Breast epithelium (tissue), 4 donors: Measurements from ENCODE around the gene CEP128. TPM values are rescaled to one million over a fixed set of nuclear protein-coding genes. Genes with fewer than 3 reads are reported as not detected.

Experiments used
- DNase-seq, 2 donors: peaks; one replicate each; pipeline ENCODE4 v3.0.0-alpha.2; 2019; ENCODE audit warnings: low spot score in 2 of 2
- H3K27ac ChIP-seq, 2 donors: fragments of 200-600 bp; sonication (generic) in 1 of 2; one replicate each; pipeline ENCODE4 v1.5.1; 2016 to 2019; ENCODE audit warnings: mild to moderate bottlenecking in 1 of 2
- H3K27me3 ChIP-seq, 2 donors: fragments of 200-600 bp; sonication (generic) in 1 of 2; one replicate each; pipeline versions ENCODE4 v1.5.1 to v1.6.0; 2017 to 2019; ENCODE audit warnings: control low read depth in 1 of 2, mild to moderate bottlenecking in 1 of 2
- H3K36me3 ChIP-seq: fragments of 200-600 bp; one replicate; pipeline ENCODE4 v1.5.1; 2019
- H3K4me1 ChIP-seq, 2 donors: fragments of 200-600 bp; sonication (generic); one replicate each; pipeline ENCODE4 v1.5.1; 2016 to 2019; ENCODE audit warnings: control low read depth in 1 of 2
- H3K4me3 ChIP-seq, 3 donors: fragments of 200-600 bp; sonication (generic); 1 replicate in 2 of 3; 2 replicates in 1 of 3; pipeline ENCODE4 v1.5.1; 2016 to 2019; ENCODE audit warnings: mild to moderate bottlenecking in 3 of 3, moderate library complexity in 2 of 3
- H3K9me3 ChIP-seq, 2 donors: fragments of 200-600 bp; sonication (generic) in 1 of 2; one replicate each; pipeline ENCODE4 v1.5.1; 2016 to 2019; ENCODE audit warnings: control low read depth in 1 of 2
- POLR2A ChIP-seq: fragments of 450-650 bp; IDR thresholded peaks from one replicate; pipeline ENCODE4 v1.6.1; 2016; ENCODE audit warnings: antibody characterized with exemption, mild to moderate bottlenecking, moderate library complexity
- POLR2AphosphoS5 ChIP-seq, 3 donors: sonication (generic); formaldehyde crosslinking; IDR thresholded peaks; one replicate each; pipeline ENCODE4 v1.6.1; 2017; ENCODE audit warnings: antibody characterized with exemption in 3 of 3
- intact Hi-C: fragments of 100-400 bp; cut with DNase I; formaldehyde crosslinking; loops from one replicate; pipeline ENCODE4 v1.15.1; 2023; ENCODE audit warnings: low total_unique reads
- total RNA-seq, 3 donors: library from RNA; depleted of rRNA; stranded (reverse); fragments of >200 nt; gene quantifications; one replicate each; pipeline ENCODE4 v1.1.0, GENCODE V29; 2016
- TF ChIP-seq, protein P1 (sequence below), 3 donors: fragments of 450-650 bp; IDR thresholded peaks; one replicate each; pipeline ENCODE4 v1.5.1; 2016 to 2017; ENCODE audit warnings: antibody characterized with exemption in 3 of 3, mild to moderate bottlenecking in 3 of 3, moderate library complexity in 3 of 3

The CEP128 gene
- total RNA-seq, 3 donors from 2014 or later, result 10.2 to 16.1 (median 11.0) TPM

- no peak for DNase-seq
- H3K36me3 ChIP-seq, result no peaks in the 10 kb centered on the region
- H3K27me3 ChIP-seq, result no peaks in the 10 kb centered on the region
- no peak overlapping the region for H3K4me3 ChIP-seq
- no peaks in the 10 kb centered on the region for H3K9me3 ChIP-seq
- no peaks in the 10 kb centered on the region for H3K4me1 ChIP-seq
- TF ChIP-seq, protein P1, sequence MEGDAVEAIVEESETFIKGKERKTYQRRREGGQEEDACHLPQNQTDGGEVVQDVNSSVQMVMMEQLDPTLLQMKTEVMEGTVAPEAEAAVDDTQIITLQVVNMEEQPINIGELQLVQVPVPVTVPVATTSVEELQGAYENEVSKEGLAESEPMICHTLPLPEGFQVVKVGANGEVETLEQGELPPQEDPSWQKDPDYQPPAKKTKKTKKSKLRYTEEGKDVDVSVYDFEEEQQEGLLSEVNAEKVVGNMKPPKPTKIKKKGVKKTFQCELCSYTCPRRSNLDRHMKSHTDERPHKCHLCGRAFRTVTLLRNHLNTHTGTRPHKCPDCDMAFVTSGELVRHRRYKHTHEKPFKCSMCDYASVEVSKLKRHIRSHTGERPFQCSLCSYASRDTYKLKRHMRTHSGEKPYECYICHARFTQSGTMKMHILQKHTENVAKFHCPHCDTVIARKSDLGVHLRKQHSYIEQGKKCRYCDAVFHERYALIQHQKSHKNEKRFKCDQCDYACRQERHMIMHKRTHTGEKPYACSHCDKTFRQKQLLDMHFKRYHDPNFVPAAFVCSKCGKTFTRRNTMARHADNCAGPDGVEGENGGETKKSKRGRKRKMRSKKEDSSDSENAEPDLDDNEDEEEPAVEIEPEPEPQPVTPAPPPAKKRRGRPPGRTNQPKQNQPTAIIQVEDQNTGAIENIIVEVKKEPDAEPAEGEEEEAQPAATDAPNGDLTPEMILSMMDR (IDR thresholded peaks at IDR 0.05), result no peak
- TF ChIP-seq POLR2AphosphoS5 (IDR thresholded peaks at IDR 0.05) (no peak), POLR2A (no peak)
- intact Hi-C loops, result no loop called here
- H3K27ac ChIP-seq, result no peak overlapping the region
These were observed 418.6 kb downstream of the CEP128 start for GRCh38 chr14:80522936-80523335.

GRCh38 chr14:80522411-80522810 is 419.1 kb downstream of the CEP128 start:
- no peak overlapping the region for H3K4me3 ChIP-seq
- no peak overlapping the region for H3K27ac ChIP-seq
- no peaks in the 10 kb centered on the region for H3K4me1 ChIP-seq
- H3K36me3 ChIP-seq, result no peaks in the 10 kb centered on the region
- intact Hi-C loops, result no loop called here
- H3K9me3 ChIP-seq, result no peaks in the 10 kb centered on the region
- H3K27me3 ChIP-seq, result no peaks in the 10 kb centered on the region
- no peak for TF ChIP-seq POLR2A
- TF ChIP-seq, protein P1 (IDR thresholded peaks at IDR 0.05), result no peak
- TF ChIP-seq POLR2AphosphoS5 (IDR thresholded peaks at IDR 0.05), result no peak
- DNase-seq, result no peak

DNA sequence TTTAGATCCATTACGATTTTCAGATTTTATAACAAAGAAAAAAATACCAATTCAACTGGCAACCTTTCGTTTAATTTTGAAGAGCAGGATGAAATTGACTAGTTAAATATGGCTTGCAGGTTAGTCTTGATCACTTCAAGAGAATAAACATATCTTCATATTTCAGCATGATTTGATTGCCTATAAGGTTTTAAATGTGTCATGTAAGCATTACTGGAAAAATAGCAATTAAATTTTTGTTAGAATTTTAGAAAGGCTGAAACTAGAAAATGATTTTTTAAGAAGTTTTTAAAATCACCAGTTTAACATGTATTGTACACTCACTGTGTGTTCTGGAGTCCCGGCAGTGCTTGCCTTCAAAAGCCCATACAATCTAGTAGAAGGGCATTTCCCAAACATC is 420.1 kb downstream of the CEP128 start:
- Histone ChIP-seq H3K27ac (no peak overlapping the region), H3K4me3 (no peak overlapping the region), H3K9me3 (no peaks in the 10 kb centered on the region), H3K4me1 (no peaks in the 10 kb centered on the region), H3K36me3 (no peaks in the 10 kb centered on the region), H3K27me3 (no peaks in the 10 kb centered on the region)
- DNase-seq, result no peak
- intact Hi-C loops, result no loop called here
- TF ChIP-seq POLR2AphosphoS5 (IDR thresholded peaks at IDR 0.05), result no peak
- TF ChIP-seq, protein P1 (IDR thresholded peaks at IDR 0.05), result no peak
- no peak for TF ChIP-seq POLR2A

DNA sequence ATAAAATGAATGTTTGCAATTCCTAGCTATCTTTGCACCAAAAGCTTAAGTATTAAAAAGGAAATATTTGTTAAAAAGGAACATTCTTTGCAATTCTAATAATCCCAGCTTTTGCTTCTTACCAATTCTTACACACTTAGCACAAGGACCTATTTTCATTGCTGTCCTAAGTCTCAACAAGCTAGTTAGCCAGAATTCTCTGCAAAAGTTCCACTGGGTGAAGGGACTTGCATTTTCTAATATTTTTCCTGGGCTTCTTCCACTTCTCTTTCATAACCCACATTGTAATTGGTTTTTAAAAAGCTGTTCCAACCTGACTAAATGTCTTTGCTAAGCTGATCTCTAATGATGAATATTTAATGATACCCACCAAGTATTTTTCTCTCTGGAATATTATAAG is 422.5 kb downstream of the CEP128 start:
- TF ChIP-seq POLR2AphosphoS5 (IDR thresholded peaks at IDR 0.05) (no peak), POLR2A (no peak)
- TF ChIP-seq, protein P1 (IDR thresholded peaks at IDR 0.05), result no peak
- Histone ChIP-seq H3K9me3 (no peaks in the 10 kb centered on the region), H3K36me3 (no peaks in the 10 kb centered on the region), H3K4me3 (no peak overlapping the region), H3K27ac (no peak overlapping the region), H3K4me1 (no peaks in the 10 kb centered on the region), H3K27me3 (no peaks in the 10 kb centered on the region)
- intact Hi-C loops, result no loop called here
- DNase-seq, result no peak

DNA sequence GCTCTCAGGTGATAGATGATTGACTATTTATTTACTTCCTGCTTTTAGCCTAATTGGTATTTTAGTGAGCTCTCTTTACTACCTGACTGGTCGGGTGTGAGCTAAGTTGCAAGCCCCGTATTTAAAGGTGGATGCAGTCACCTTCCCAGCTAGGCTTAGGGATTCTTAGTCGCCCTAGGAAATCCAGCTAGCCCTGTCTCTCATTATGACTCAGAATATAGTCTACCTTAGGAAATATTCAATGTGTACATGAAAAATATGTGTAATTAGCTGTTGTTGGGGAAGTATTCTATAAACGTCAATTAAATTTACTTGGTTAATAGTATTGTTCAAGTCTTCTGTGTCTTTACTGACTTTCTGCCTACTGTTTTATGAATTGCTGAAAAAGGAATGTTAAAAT is 423.4 kb downstream of the CEP128 start:
- intact Hi-C loops, result no loop called here
- no peak for DNase-seq
- TF ChIP-seq, protein P1 (IDR thresholded peaks at IDR 0.05), result no peak
- TF ChIP-seq POLR2A (no peak), POLR2AphosphoS5 (IDR thresholded peaks at IDR 0.05) (no peak)
- H3K27me3 ChIP-seq, result no peaks in the 10 kb centered on the region
- no peak overlapping the region for H3K4me3 ChIP-seq
- no peak overlapping the region for H3K27ac ChIP-seq
- no peaks in the 10 kb centered on the region for H3K36me3 ChIP-seq
- H3K4me1 ChIP-seq, result no peaks in the 10 kb centered on the region
- H3K9me3 ChIP-seq, result no peaks in the 10 kb centered on the region
